ENCODE results near the gene TEX13A.
"Not testable (repeated sequence)": the region's sequence is repeated elsewhere in the genome, so short reads cannot be mapped to it uniquely, and the experiment has no call there.

TEX13A gene, protein sequence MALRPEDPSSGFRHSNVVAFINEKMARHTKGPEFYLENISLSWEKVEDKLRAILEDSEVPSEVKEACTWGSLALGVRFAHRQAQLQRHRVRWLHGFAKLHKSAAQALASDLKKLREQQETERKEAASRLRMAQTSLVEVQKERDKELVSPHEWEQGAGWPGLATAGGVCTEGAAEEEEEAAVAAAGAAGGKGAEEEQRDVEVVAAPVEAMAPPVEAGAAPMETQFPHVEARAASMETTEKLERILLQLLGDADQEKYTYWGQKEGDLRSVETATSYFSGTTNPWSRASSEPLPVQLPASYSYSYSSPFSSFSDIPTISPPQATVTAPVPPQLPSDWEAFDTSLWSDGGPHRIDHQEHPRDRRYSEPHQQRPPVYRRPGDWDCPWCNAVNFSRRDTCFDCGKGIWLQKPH

DNA sequence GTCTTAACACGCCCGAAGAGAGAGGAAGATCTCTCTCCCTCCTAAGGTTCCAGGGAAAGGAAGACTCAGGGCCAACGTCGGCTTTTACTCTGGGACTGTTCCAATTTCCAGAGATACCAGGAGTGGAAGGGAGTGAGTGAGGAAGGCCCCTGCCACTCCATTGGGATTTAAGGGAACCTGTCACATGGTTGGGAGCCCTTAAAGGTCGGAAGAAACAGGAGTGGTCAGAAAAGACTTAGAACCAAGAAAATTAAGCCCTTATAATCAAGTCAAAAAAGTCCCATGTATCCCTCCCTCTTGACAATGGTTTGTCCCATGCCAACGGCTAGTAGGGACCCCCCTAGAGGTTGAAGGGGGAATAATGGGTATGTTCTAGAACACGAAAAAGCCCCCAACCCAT is at the start of gene TEX13A:
TSS of gene TEX13A (minus strand) at position 59 of the 400 bp plus-strand sequence. CDS start 297 bp downstream, outside the sequence.
- DNase-seq: no peak

DNA sequence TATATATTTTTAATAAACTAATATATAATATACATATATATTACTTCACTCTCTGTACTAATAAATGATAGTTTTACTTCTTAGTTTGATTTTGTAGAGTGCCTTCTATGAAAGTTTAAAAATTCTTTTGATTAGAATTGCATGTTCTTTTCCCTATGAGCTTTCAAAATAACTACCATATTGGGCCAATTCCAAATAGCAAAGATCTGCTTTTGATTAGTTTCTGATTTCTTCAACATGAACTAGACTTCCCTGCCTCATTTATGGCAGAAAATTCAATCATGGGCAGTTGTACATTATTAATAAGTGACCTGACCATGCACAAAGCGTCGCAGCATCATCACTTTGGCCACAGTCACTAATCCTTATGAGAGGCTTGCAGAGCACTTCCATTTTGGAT is 48.9 kb upstream of the TEX13A start:
- DNase-seq: no peak

DNA sequence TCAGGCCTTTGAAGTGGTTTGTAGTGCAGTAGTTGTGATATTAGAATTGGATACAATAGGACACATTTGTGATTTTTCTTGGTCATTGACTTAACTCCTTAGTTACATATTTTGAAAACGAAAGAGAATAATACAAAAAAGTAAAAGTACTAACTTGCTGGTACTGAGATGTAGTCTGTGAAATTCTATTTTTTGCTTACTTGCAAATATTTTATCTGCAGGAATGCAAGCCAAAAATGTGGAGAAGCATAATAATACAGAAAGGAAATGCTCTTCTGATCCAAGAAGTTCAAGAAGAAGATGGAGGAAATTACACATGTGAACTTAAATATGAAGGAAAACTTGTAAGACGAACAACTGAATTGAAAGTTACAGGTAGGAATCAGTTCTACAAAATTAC is 46.7 kb upstream of the TEX13A start:
- DNase-seq: no peak

DNA sequence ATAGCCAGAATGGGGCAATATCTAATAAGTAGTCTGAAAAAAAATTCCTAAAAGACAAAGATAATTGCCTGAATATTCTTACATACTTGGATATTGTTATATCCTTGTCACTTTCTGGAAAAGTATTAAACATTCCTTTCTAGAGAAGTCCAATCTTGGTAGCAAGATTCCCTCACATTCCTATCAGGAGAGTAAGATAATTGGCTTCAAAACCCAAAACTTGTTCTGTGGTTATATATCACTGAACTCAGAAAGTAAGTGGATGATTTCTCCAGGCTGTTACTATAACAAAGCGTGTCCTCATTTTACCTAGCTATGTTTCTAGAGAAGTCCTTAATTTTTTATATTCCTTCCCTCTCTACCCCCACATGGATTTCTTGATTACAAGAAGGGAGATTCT is 46.0 kb upstream of the TEX13A start:
- DNase-seq: no peak

DNA sequence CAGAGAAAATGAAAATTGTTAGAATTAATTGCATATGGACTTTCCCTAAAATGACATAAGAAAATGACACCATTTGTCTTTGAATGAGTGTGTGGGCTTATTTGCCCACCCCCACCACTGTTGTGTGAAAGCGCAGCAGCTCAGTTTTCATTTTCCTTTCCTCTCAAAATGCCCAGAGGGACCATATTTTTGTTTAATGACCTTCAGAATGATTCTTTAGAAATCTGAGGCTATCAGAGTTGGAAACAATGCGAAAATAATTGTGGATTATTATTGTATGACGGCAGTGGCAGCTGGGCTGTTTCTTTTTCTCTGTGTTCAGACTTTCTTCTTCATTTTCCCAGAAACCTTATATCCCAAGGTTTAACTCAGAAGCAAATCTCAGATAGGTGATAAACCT is 44.6 kb upstream of the TEX13A start:
- DNase-seq: no peak

DNA sequence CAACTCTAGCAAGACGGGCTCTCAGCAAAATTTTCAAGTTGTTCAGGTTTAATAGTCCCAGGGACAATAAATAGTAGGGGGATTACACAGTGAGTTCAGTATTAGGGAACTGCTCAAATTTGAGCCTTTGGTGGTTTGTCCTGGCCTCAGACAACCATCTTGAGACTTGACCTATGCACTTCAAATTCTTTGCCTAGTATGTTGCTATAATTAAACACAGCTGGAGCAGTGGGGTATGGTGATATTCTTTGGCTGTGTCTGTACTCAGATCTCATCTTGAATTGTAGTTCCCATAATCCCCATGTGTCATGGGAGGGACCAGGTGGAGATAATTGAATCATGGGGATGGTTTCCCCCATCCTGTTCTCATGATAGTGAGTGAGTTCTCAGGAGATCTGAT is 43.3 kb upstream of the TEX13A start:
- no peak for DNase-seq

DNA sequence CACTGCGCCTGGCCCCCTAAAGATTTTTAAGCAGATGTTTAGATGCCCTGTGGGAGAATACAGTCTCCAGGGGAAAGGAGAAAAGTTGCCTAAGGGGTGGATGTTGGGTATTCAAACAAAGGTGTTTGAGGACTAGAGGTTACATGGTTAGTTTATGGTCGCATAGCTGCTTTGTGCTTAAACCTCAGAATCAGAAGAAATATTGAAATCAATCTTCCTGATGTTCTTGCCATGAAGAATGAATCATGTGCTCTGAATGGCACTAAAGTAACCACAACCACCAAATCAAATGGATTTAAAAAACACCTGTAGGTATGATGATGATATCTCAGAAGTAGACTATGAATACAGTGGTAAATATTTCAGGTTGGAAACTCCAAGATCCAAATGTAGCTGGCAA is 42.7 kb upstream of the TEX13A start:
- no peak for DNase-seq

DNA sequence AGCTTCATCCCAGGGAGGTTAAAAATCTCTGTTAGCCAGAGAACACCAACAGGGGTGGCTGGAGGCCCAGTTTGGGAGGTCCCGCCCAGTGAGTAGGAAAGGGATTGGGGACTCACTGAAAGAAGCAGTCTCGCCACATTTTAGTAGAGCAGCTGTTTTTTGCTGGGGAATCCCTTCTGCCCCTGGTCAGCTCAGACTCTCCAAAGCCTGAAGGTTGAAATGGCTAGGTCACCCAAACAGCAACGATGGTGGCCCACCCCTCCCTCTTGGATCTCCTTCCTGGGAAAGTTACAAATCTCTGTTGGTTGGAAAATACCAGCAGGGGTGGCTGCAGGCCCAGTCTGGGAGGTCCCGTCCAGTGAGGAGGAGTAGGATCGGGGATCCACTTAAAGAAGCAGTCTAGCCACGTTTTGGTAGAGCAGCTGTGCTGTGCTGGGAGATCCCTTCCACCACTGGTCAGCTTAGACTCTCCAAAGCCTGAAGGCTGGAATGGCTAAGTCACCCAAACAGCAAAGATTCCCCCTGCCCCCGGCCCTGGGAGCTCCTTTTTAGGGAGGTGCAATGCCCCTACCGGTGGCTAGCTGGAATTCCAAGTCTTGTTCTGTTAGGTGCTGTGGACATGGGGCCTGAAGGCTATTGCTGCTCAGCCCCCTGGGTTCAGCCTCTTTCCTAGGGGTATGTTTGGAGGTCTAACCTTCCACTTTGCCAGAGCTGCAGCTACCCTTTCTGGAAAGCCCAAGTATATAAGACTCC is 40.0 kb upstream of the TEX13A start:
- DNase-seq: no peak

DNA sequence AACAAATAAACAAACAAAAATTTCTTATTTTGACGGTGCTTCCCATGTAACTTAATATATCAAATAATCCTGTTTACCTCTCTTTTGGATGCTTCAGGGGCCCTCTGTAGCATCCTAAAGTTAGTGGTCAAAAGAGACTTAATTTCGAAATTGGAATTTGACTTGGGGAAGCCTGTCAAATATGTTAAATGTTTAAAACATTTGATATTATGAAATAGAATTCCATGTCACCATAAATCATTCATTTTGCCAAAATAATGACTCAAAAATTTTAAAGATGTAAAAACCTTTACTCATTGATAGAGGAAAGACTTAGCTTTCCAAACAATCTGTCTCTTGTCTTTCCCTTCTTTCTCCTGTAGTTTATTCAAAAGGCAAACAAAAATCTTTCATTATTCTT is 20.6 kb upstream of the TEX13A start:
- no peak for DNase-seq

DNA sequence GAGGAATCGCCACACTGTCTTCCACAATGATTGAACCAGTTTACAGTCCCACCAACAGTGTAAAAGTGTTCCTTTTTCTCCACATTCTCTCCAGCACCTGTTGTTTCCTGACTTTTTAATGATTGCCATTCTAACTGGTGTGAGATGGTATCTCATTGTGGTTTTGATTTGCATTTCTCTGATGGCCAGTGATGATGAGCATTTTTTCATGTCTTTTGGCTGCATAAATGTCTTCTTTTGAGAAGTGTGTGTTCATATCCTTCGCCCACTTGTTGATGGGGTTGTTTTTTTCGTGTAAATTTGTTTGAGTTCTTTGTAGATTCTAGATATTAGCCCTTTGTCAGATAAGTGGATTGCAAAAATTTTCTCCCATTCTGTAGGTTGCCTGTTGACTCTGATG is 16.9 kb upstream of the TEX13A start:
- DNase-seq: not testable (repeated sequence)

DNA sequence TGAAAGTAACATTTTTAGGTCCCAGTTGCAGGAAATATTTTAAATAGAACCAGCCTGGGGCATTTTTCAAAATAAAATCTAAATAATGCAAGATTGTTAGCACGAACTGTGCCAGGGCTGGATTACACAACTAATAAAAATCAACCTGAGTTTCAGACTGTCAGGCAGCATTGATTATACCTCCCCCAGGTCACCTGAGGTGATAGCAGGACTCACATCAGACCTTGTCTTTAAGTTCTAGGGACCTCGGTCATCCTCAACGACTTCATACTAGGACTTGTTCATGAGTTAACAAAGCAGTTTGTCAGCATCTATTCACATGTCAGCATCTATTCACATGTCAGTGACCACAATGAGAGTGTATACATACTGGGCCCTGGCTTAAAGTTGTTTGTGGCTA is 8.7 kb upstream of the TEX13A start:
- DNase-seq: no peak

DNA sequence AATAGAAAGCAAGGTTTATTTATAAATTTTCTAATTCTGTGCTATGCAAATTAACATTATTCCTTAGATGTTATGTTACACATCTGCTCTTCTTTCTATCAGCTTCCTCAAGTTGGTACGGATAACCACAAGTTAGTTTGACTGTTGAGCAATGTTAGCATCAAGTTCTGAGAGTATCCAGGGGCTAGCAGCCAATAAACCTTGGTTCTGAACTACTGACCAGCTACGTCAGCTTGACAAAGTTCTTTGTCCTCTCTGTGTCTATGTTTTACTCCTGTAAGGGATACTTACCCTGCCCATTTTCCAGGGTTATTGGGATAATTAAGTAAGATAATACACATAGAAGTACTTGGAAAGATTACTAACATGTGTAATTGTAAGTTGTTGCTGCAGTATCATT is 8.1 kb upstream of the TEX13A start:
- no peak for DNase-seq

DNA sequence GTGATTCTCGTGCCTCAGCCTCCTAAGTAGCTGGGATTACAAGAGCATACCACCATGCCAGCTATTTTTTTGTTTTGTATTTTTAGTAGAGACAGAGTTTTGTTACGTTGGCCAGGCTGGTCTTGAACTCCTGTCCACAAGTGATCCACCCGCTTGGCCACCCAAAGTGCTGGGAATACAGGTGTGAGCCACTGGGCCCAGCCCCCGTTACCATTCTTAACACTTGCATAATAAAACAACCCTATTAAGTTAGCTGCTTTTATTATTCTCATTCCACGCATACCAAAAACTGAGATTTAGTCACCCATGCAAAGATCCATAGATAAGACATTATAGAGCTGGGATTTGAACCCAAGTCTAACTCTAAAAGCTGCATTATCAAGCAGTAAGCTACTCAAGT is 6.0 kb upstream of the TEX13A start:
- DNase-seq: no peak

DNA sequence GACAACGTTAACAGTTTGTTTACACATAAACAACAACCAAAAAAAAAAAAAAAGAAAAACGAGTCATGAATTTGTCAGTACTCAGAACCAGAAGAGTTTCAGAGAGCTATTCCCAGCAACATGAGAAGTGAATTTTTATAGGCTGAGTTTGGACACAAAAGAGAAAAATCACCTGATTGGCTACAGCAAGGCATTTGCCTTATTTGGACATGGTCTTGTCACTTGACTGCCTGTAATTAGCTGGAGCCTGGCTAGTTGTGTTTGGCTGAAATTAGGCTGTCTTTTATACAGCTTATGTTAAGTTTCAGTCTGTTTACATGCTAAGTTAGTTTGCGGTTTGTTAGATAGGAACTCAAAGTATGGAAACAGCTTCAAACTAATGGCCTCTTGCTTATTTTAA is 880 bp upstream of the TEX13A start:
- no peak for DNase-seq

DNA sequence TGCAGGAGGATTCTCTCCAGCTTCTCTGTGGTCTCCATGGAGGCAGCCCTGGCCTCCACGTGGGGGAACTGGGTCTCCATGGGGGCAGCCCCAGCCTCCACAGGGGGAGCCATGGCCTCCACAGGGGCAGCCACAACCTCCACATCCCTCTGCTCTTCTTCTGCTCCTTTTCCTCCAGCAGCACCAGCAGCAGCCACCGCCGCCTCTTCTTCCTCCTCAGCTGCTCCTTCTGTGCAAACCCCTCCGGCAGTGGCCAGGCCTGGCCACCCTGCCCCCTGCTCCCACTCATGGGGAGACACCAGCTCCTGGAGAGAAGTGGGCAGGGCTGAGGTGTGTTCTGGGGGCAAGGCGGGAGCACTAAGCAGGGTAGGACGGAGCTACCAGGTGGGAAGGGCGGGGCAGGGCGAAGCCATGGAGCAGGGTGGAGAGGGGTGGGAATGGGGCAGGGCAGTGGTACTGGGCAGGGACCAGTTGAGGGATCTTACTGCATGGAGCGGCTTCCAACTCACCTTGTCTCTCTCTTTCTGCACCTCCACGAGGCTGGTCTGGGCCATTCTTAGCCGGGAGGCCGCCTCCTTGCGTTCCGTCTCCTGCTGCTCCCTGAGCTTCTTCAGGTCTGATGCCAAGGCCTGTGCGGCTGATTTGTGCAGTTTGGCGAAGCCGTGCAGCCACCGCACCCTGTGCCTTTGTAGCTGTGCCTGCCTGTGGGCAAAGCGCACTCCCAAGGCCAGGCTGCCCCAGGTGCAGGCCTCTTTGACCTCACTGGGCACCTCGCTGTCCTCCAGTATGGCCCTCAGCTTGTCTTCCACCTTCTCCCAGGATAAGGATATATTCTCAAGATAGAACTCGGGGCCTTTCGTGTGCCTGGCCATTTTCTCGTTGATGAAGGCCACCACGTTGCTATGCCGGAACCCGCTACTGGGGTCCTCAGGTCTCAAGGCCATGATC is 766 bp downstream of the TEX13A start:
- DNase-seq: no peak

DNA sequence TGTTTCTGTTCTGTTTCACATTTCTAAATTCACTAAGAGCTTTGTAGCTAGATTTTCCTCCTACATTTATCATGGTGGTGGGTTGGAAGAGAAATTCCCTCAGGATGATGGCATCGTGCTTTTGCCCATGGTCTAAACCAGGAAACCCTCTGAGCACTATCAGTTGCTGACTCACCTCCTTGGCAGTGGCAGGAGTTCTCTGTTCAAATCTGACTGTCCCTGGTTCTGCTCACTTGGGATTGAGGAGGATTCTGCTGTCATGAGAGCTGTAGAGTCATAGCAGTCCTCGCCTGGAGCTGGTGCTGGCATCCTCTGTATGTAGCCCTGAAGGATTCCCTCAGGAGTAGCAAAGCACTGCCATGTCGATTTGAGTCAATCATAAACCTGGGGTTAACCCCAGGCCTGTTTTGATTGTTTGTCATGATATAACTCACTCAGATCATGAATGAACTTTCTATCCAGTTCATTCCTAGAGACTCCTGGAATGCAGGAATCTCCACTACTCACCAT is 9.4 kb downstream of the TEX13A start:
- no peak for DNase-seq

DNA sequence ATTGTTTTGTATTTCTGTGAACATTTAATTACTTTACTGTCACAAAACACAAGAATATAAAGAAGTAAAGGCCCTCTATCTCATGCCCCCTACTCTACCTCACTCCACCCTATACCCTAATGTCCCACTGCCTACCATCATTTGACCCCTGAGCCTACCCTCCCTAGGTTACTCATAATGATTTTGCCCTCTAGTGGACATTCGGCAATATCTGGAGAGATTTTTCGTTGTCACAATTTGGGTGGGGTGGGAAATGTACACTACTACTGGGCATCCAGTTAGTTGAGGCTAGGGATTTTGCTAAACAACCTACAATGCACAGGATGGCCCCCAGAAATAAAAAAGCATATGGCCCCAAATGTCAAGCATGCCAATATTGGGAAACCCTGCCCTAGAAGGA is 10.2 kb downstream of the TEX13A start:
- DNase-seq: no peak

DNA sequence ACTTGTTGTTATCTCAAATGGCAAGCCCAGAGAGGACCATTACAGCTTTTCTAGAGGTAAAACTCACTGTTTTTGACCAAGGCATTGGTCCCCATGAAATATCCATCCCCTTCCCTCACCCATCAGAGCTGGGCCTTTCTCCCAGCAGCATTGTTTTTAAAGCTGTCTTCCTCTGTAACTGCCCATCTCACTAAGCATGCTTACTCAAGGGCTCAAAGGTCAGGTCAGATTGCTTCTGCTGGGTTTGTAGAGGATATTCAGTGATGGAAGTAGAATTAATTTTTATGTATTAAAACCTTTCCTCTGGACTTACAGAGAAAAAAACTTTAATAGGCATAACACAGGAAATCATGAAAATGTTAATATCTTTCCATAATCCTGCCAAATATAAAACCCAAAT is 11.1 kb downstream of the TEX13A start:
- no peak for DNase-seq

DNA sequence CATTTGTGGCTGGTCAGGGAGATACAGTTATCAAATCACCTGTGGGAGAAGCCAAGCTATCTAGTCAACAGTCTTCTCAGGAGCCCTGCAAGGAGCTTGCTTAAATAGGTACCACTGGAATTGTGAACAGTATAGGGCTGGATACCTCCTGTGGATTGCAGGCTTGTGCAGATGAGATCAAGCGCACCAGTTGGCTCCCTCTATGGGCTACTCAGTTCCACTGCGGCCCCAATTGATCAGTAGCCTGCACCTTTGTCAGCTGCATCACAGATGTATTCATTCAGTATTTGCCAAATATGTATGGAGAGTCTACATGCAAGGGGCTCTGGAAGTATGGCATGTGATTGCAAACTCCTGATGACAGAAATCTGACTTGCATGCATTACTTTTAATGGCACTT is 28.6 kb downstream of the TEX13A start:
- DNase-seq: no peak

DNA sequence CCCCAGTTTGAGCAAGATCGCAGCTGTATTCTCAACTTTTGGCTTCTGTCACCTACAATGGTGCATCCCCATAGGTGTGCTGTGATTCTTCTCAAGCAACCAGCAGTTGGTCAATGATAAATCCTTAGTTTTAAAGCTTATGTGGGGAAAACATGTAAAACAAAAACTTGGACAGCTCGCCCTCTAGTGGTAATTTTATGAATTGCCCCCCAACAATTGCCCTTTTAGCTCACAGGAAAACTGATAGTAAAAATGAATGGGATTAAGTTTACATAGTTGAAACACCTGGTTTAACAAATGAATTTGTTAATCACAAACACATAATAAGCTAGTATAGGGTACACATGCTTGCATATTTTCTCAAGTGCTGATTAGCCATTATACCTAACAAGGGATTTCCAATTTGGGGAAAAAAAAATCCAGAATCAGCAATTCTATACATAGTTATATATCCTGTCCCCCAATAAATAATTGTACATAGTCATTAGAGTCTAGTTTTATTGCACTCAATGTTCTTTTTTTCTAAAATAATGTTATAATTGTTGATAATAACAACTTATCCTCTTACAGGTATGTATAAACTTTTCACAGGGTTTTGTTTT is 30.1 kb downstream of the TEX13A start:
- DNase-seq: no peak

DNA sequence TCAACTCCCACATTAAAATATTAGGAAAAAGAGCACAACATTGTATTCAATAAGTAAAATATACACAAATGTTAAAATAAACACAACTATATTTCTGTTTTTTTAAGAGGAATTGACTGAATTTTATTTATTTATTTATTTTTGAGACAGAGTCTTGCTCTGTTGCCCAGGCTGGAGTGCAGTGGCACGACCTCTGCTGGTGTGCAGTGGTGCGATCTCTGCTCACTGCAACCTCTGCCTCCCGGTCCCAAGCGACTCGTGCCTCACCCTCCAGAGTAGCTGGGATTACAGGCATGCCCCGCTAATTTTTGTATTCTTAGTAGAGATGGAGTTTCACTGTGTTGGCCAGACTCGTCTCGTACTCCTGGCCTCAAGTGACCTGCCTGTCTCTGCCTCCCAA is 31.4 kb downstream of the TEX13A start:
- DNase-seq: no peak

DNA sequence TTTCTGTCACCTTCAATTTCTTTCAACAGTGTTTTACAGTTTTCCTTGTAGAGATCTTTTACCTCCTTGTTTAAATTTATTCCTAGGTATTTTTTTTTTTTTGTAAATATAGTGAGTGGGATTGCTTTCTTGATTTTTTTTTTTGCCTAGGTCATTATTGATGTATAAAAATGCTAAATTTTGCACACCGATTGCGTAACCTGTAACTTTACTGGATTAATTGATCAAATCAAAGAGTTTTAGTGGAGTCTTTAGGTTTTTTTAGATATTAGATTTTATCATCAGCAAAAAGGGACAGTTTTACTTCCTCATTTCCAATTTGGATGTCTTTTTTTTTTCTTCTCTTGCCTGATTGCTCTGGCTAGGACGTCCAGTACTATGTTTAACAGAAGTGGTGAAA is 40.9 kb downstream of the TEX13A start:
- no peak for DNase-seq

DNA sequence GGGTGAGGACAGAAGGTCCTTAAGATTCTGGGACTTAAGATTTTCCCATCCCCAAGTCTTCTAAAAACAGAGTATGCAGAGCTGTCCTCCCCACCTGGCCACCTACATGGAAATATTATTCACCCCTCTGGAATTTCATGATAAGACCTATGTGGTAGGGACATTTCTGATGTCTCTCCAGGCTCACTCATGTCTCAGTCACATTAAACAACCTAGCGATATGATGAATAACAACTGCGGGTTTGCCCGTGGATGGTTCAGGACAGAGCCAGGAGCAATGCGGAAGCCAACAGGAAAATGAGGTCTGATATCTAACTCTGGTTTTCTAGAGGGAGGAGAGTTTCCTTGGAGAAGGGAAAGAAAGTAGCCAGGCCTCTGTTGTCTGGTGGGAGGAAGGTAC is 47.4 kb downstream of the TEX13A start:
- no peak for DNase-seq
